Measurements from ENCODE around the gene CTNNA3. TPM values are rescaled to one million over a fixed set of nuclear protein-coding genes. Genes with fewer than 3 reads are reported as not detected.

Gene CTNNA3
- total RNA-seq, 2 donors from 2014 or later = 20.3 to 23.8 TPM

GRCh38 chr10:66928776-66929175 lies 767.2 kb downstream of the CTNNA3 start:
- DNase-seq (ENCODE audit: low spot score) = no peak
- H3K27me3 ChIP-seq = peaks cover 0 to 5% of the 10 kb centered on the region in 2 donors
- no peak overlapping the region for H3K27ac ChIP-seq

GRCh38 chr10:66927971-66928770 lies 767.8 kb downstream of the CTNNA3 start:
- Histone ChIP-seq H3K4me3 (peak overlapping the region in 1 of 2 donors; percentile 14), H3K4me1 (peaks cover 0 to 12% of the 10 kb centered on the region in 2 donors), H3K36me3 (no peaks in the 10 kb centered on the region), H3K27ac (no peak overlapping the region), H3K27me3 (peaks cover 0 to 5% of the 10 kb centered on the region in 2 donors), H3K9me3 (no peaks in the 10 kb centered on the region)
- DNase-seq (ENCODE audit: low spot score) = no peak
- no peak for TF ChIP-seq CTCF (IDR thresholded peaks at IDR 0.05)

More at GRCh38 chr10:66928776-66929175, 767.2 kb downstream of the CTNNA3 start:
- Histone ChIP-seq H3K9me3 (no peaks in the 10 kb centered on the region), H3K36me3 (no peaks in the 10 kb centered on the region), H3K4me1 (peaks cover 0 to 12% of the 10 kb centered on the region in 2 donors), H3K4me3 (no peak overlapping the region)
- no peak for TF ChIP-seq CTCF (IDR thresholded peaks at IDR 0.05)

- Histone ChIP-seq H3K36me3 (no peaks in the 10 kb centered on the region), H3K4me1 (peaks cover 0 to 12% of the 10 kb centered on the region in 2 donors), H3K27me3 (peaks cover 0 to 5% of the 10 kb centered on the region in 2 donors), H3K9me3 (no peaks in the 10 kb centered on the region), H3K27ac (no peak overlapping the region), H3K4me3 (no peak overlapping the region)
- no peak for DNase-seq (ENCODE audit: low spot score)
- no peak for TF ChIP-seq CTCF (IDR thresholded peaks at IDR 0.05)
These were observed 768.6 kb downstream of the CTNNA3 start for GRCh38 chr10:66927251-66927935.

GRCh38 chr10:66926841-66927240 lies 769.2 kb downstream of the CTNNA3 start:
- Histone ChIP-seq H3K9me3 (no peaks in the 10 kb centered on the region), H3K4me1 (peaks cover 0 to 12% of the 10 kb centered on the region in 2 donors), H3K27me3 (peaks cover 0 to 5% of the 10 kb centered on the region in 2 donors)

More at GRCh38 chr10:66926841-66927240, 769.2 kb downstream of the CTNNA3 start:
- H3K36me3 ChIP-seq = no peaks in the 10 kb centered on the region
- DNase-seq (ENCODE audit: low spot score) = no peak
- no peak overlapping the region for H3K27ac ChIP-seq
- TF ChIP-seq CTCF (IDR thresholded peaks at IDR 0.05) = no peak
- no peak overlapping the region for H3K4me3 ChIP-seq

Measured in right atrium auricular region (tissue), 2 donors.